ENCODE data around the gene DYNLT4. TPM values are rescaled to one million over a fixed set of nuclear protein-coding genes. Genes with fewer than 3 reads are reported as not detected.

Gene DYNLT4
- total and polyA plus RNA-seq, 2 of the 13 experiments (the other 11 are each of a cell fraction or from before 2014, with no cell fraction given): 0.77 TPM; not detected in 1

DNA sequence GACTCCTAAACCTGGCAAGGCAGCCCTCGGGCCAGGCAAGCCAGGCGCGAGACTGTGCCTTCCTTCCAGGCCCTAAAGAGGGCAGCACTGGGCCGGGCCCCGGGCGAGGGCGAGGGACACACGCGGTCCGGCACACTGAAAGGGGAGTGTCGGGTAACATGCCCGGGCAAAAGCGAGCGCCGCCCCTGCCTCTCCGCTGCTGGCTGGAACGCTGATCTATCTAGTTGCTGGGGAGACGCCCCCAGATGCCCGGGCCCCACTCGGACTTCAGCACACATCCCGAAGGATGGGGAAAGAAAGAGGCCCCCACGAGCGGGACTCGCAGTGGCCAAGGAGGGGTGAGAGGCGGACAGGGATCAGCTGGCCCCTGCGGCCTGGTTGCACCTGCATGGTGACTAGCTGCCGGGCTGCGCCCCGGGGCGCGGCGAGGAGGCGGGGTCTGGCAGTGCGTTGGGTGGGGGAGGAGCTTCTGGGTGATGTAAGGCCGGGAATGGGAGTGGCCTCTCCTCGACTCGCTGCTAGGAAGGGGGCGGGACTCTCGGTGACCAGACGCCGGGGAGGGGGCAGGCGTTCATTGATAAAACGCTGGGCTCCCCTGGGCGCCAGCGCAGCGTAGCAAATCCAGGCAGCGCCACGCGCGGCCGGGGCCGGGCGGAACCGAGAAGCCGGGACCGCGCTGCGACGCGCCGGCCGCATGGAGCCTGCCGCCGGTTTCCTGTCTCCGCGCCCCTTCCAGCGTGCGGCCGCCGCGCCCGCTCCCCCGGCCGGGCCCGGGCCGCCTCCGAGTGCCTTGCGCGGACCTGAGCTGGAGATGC lies 7.2 kb downstream of the DYNLT4 start, which contains the start of gene PLK3 (continued):
- TF ChIP-seq, protein P1, sequence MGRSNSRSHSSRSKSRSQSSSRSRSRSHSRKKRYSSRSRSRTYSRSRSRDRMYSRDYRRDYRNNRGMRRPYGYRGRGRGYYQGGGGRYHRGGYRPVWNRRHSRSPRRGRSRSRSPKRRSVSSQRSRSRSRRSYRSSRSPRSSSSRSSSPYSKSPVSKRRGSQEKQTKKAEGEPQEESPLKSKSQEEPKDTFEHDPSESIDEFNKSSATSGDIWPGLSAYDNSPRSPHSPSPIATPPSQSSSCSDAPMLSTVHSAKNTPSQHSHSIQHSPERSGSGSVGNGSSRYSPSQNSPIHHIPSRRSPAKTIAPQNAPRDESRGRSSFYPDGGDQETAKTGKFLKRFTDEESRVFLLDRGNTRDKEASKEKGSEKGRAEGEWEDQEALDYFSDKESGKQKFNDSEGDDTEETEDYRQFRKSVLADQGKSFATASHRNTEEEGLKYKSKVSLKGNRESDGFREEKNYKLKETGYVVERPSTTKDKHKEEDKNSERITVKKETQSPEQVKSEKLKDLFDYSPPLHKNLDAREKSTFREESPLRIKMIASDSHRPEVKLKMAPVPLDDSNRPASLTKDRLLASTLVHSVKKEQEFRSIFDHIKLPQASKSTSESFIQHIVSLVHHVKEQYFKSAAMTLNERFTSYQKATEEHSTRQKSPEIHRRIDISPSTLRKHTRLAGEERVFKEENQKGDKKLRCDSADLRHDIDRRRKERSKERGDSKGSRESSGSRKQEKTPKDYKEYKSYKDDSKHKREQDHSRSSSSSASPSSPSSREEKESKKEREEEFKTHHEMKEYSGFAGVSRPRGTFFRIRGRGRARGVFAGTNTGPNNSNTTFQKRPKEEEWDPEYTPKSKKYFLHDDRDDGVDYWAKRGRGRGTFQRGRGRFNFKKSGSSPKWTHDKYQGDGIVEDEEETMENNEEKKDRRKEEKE (IDR thresholded peaks at IDR 0.05): no peak
- no peak for TF ChIP-seq GATA4 (IDR thresholded peaks at IDR 0.05; ENCODE audit: borderline replicate concordance, low read depth)
- TF ChIP-seq, protein P2, sequence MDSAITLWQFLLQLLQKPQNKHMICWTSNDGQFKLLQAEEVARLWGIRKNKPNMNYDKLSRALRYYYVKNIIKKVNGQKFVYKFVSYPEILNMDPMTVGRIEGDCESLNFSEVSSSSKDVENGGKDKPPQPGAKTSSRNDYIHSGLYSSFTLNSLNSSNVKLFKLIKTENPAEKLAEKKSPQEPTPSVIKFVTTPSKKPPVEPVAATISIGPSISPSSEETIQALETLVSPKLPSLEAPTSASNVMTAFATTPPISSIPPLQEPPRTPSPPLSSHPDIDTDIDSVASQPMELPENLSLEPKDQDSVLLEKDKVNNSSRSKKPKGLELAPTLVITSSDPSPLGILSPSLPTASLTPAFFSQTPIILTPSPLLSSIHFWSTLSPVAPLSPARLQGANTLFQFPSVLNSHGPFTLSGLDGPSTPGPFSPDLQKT (CRISPR knock-in tag; IDR thresholded peaks at IDR 0.05; ENCODE audit: borderline replicate concordance): no peak
- peak; percentile 57 for TF ChIP-seq BCL6 (CRISPR knock-in tag; IDR thresholded peaks at IDR 0.05)
- TF ChIP-seq ZNF589 (CRISPR knock-in tag; conservative IDR thresholded peaks at IDR 0.05): peak; percentile 76; the same call in 1 of the 2 replicates
- TF ChIP-seq ZNF441 (CRISPR knock-in tag; IDR thresholded peaks at IDR 0.05; ENCODE audit: borderline replicate concordance): peak; percentile 36; the same call in 1 of the 2 replicates
- 0 out of 2 replicates have a peak, but pooled peaks have one; percentile 60 for TF ChIP-seq ZNF616 (CRISPR knock-in tag; IDR thresholded peaks at IDR 0.05; ENCODE audit: low read depth)
- TF ChIP-seq ZFP62 (CRISPR knock-in tag; IDR thresholded peaks at IDR 0.05): no peak
- TF ChIP-seq, protein P3, sequence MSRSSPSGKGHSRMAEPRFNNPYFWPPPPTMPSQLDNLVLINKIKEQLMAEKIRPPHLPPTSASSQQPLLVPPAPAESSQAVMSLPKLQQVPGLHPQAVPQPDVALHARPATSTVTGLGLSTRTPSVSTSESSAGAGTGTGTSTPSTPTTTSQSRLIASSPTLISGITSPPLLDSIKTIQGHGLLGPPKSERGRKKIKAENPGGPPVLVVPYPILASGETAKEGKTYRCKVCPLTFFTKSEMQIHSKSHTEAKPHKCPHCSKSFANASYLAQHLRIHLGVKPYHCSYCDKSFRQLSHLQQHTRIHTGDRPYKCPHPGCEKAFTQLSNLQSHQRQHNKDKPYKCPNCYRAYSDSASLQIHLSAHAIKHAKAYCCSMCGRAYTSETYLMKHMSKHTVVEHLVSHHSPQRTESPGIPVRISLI (CRISPR knock-in tag; IDR thresholded peaks at IDR 0.05; ENCODE audit: borderline replicate concordance): 0 out of 2 replicates have a peak, but pooled peaks have one; percentile 59
- TF ChIP-seq RCOR2 (CRISPR knock-in tag; IDR thresholded peaks at IDR 0.05): no peak
- no peak for TF ChIP-seq TCF7L2 (IDR thresholded peaks at IDR 0.05; ENCODE audit: low read depth, low read length)
- TF ChIP-seq FIP1L1 (IDR thresholded peaks at IDR 0.05; ENCODE audit: borderline replicate concordance, insufficient read depth, low read depth, low read length): no peak
- TF ChIP-seq, protein P4, sequence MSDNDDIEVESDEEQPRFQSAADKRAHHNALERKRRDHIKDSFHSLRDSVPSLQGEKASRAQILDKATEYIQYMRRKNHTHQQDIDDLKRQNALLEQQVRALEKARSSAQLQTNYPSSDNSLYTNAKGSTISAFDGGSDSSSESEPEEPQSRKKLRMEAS (IDR thresholded peaks at IDR 0.05): peak; percentile 98
- TF ChIP-seq RAD21 (CRISPR knock-in tag; IDR thresholded peaks at IDR 0.05): peak; percentile 92
- TF ChIP-seq SMC3 (IDR thresholded peaks at IDR 0.05; ENCODE audit: low read length): peak; percentile 17; the same call in 1 of the 2 replicates
- TF ChIP-seq ZNF792 (CRISPR knock-in tag; IDR thresholded peaks at IDR 0.05): peak; percentile 70; the same call in 1 of the 2 replicates
- TF ChIP-seq ATF7-NPFF (CRISPR knock-in tag; IDR thresholded peaks at IDR 0.05; ENCODE audit: low read depth): no peak; the same call in none of the 2 replicates
- TF ChIP-seq MATR3 (CRISPR knock-in tag; IDR thresholded peaks at IDR 0.05): no peak
- TF ChIP-seq, protein P5, sequence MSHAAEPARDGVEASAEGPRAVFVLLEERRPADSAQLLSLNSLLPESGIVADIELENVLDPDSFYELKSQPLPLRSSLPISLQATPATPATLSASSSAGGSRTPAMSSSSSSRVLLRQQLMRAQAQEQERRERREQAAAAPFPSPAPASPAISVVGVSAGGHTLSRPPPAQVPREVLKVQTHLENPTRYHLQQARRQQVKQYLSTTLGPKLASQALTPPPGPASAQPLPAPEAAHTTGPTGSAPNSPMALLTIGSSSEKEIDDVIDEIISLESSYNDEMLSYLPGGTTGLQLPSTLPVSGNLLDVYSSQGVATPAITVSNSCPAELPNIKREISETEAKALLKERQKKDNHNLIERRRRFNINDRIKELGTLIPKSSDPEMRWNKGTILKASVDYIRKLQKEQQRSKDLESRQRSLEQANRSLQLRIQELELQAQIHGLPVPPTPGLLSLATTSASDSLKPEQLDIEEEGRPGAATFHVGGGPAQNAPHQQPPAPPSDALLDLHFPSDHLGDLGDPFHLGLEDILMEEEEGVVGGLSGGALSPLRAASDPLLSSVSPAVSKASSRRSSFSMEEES (CRISPR knock-in tag; IDR thresholded peaks at IDR 0.05): peak; percentile 74
- no peak for TF ChIP-seq ADNP (CRISPR knock-in tag; IDR thresholded peaks at IDR 0.05)
- TF ChIP-seq ZNF724P (CRISPR knock-in tag; IDR thresholded peaks at IDR 0.05; ENCODE audit: borderline replicate concordance): peak; percentile 25; the same call in 1 of the 2 replicates
- TF ChIP-seq ZNF451 (CRISPR knock-in tag; IDR thresholded peaks at IDR 0.05): no peak
- peak; percentile 41; the same call in 1 of the 2 replicates for TF ChIP-seq ZNF446 (CRISPR knock-in tag; IDR thresholded peaks at IDR 0.05)
- no peak for TF ChIP-seq ZNF329 (CRISPR knock-in tag; IDR thresholded peaks at IDR 0.05; ENCODE audit: low read depth)
